ENCODE results near the gene SMAD4.
"Not testable (repeated sequence)": the region's sequence is repeated elsewhere in the genome, so short reads cannot be mapped to it uniquely, and the experiment has no call there.

SMAD4 gene

DNA sequence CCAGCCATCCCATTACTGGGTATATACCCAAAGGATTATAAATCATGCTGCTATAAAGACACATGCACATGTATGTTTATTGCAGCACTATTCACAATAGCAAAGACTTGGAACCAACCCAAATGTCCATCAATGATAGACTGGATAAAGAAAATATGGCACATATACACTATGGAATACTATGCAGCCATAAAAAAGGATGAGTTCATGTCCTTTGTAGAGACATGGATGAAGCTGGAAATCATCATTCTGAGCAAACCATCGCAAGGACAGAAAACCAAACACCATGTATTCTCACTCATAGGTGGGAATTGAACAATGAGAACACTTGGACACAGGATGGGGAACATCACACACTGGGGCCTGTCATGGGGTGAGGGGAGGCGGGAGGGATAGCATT is 26.8 kb upstream of the SMAD4 start:
- H3K4me3 ChIP-seq (ENCODE audit: low read depth in 1 of 5, low read length in 5 of 5); H3K36me3 ChIP-seq (ENCODE audit: control insufficient read depth in 5 of 5, insufficient read depth in 5 of 5, low read length in 5 of 5); H3K4me1 ChIP-seq (ENCODE audit: control insufficient read depth in 5 of 5, insufficient read depth in 5 of 5, low read length in 5 of 5); H3K9ac ChIP-seq (ENCODE audit: low read length in 5 of 5); H3K27me3 ChIP-seq (ENCODE audit: control insufficient read depth in 5 of 5, insufficient read depth in 4 of 5, low read length in 5 of 5); H3K9me3 ChIP-seq (ENCODE audit: control insufficient read depth in 5 of 5, low read length in 5 of 5); H3K27ac ChIP-seq (ENCODE audit: low read depth, low read length): not testable (repeated sequence)

DNA sequence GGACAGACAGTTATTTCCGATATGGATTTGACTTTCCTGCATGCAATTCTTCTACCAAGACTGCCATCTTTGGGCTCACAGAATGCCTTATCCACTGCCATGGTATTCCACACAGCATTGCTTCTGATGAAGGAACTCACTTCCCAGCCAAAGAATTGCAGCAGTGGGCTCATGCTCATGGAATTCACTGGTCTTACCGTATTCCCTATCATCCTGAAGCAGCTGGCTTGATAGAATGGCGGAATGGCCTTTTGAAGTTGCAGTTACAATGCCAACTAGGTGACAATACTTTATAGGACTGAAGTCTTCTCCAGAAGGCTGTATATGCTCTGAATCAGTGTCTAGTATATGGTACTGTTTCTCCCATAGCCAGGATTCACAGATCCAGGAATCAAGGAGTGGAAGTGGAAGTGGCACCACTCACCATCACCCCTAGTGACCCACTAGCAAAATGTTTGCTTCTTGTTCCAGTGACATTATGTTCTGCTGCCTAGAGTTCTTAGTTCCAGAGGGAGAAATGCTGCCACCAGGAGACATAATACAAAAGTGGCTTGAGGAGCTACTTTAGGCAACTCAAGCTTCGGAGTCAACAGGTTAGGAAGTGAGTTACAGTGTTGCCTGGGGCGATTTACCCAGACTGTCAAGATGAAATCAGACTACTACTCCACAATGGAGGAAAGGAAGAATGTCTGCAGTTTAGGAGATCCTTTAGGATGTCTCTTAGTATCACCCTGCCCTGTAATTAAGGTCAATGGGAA is 23.8 kb upstream of the SMAD4 start:
- Histone ChIP-seq H3K27ac (ENCODE audit: low read depth, low read length) (no peak overlapping the region), H3K36me3 (ENCODE audit: control insufficient read depth in 5 of 5, insufficient read depth in 5 of 5, low read length in 5 of 5) (no peaks in the 10 kb centered on the region), H3K4me3 (ENCODE audit: low read depth in 1 of 5, low read length in 5 of 5) (no peak overlapping the region), H3K9me3 (ENCODE audit: control insufficient read depth in 5 of 5, low read length in 5 of 5) (no peaks in the 10 kb centered on the region), H3K9ac (ENCODE audit: low read length in 5 of 5) (no peak overlapping the region), H3K4me1 (ENCODE audit: control insufficient read depth in 5 of 5, insufficient read depth in 5 of 5, low read length in 5 of 5) (peaks cover 0 to 6% (median 0%) of the 10 kb centered on the region in 5 donors), H3K27me3 (ENCODE audit: control insufficient read depth in 5 of 5, insufficient read depth in 4 of 5, low read length in 5 of 5) (no peaks in the 10 kb centered on the region)

DNA sequence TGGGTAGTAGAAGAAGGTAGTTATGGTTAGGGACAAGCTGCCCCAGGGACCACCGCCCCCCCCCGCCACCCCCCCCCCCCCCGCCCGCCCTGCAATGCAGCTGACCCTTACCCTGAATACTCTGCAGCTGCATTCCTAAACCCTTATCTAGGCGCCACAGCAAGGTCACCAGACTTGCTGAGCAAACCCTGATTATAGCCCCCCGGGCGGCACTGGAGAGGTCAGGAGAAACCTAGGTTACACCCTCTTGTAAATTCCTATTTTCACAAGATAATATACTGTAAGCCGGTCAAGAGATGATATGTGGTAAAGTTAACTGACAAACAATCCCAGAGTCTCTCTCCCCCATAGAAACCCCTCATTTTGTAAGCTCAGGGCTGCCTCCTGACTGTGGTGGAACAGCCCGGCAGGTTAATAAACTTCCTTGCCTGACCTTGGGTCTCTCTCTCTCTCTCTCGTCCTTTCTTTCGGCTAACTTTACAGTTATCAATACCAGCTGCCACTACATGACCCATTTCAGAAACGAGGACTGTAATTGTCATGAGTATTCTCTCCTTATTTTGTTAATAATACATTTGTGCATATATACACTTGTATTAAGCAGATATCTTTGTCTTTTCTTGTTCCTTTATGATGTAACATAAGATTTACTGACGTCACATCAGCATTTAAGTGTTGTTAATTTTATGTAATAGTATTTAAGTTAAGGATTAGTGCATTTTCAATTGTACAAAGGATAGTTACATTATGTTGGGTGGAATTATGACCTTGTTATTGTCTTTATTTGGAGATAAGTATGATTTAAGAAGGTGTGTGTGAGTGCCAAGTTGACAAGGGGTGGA is 22.8 kb upstream of the SMAD4 start:
- Histone ChIP-seq H3K4me1 (ENCODE audit: control insufficient read depth in 5 of 5, insufficient read depth in 5 of 5, low read length in 5 of 5) (peaks cover 0 to 6% (median 0%) of the 10 kb centered on the region in 5 donors), H3K9ac (ENCODE audit: low read length in 5 of 5) (no peak overlapping the region), H3K36me3 (ENCODE audit: control insufficient read depth in 5 of 5, insufficient read depth in 5 of 5, low read length in 5 of 5) (no peaks in the 10 kb centered on the region), H3K9me3 (ENCODE audit: control insufficient read depth in 5 of 5, low read length in 5 of 5) (no peaks in the 10 kb centered on the region), H3K27ac (ENCODE audit: low read depth, low read length) (no peak overlapping the region), H3K27me3 (ENCODE audit: control insufficient read depth in 5 of 5, insufficient read depth in 4 of 5, low read length in 5 of 5) (no peaks in the 10 kb centered on the region), H3K4me3 (ENCODE audit: low read depth in 1 of 5, low read length in 5 of 5) (no peak overlapping the region)

DNA sequence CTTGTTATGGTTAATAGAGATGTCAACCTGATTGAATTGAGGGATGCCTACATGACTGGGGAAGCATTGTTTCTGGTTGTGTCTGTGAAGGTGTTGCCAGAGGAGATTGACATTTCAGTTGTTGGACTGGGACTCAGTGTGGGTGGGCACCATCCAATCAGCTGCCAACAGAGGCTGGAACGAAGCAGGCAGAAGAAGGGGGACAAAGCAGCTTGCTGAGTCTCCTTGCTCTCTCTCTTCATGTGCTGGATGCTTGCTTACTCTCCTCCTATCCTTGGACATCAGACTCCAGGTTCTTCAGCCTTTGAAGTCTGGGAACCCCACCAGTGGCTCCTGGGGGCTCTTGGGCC is 22.2 kb upstream of the SMAD4 start:
- Histone ChIP-seq H3K27me3 (ENCODE audit: control insufficient read depth in 5 of 5, insufficient read depth in 4 of 5, low read length in 5 of 5) (no peaks in the 10 kb centered on the region), H3K9me3 (ENCODE audit: control insufficient read depth in 5 of 5, low read length in 5 of 5) (no peaks in the 10 kb centered on the region), H3K9ac (ENCODE audit: low read length in 5 of 5) (no peak overlapping the region), H3K36me3 (ENCODE audit: control insufficient read depth in 5 of 5, insufficient read depth in 5 of 5, low read length in 5 of 5) (no peaks in the 10 kb centered on the region), H3K4me1 (ENCODE audit: control insufficient read depth in 5 of 5, insufficient read depth in 5 of 5, low read length in 5 of 5) (peaks cover 0 to 6% (median 0%) of the 10 kb centered on the region in 5 donors), H3K4me3 (ENCODE audit: low read depth in 1 of 5, low read length in 5 of 5) (no peak overlapping the region), H3K27ac (ENCODE audit: low read depth, low read length) (no peak overlapping the region)

DNA sequence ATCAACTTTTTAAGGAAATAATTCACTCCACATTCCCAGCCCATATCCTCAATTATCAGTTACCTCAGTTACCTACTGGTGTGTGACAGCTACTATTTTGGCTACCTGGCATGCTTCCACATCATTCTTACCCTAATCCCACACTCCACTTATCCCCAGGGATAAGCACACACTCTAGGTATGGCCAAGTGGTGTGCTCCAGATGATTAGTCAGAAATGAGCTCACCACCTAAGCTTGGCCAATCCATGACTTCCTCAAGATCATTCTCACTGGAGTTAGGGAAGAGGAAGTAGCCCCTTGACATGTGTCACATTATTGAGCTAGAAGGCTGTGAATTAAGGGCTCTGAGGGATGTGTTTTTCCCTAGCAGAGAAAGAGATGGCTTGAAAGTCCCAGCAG is 20.9 kb upstream of the SMAD4 start:
- Histone ChIP-seq H3K36me3 (ENCODE audit: control insufficient read depth in 5 of 5, insufficient read depth in 5 of 5, low read length in 5 of 5) (no peaks in the 10 kb centered on the region), H3K9me3 (ENCODE audit: control insufficient read depth in 5 of 5, low read length in 5 of 5) (no peaks in the 10 kb centered on the region), H3K4me1 (ENCODE audit: control insufficient read depth in 5 of 5, insufficient read depth in 5 of 5, low read length in 5 of 5) (peaks cover 0 to 6% (median 0%) of the 10 kb centered on the region in 5 donors), H3K9ac (ENCODE audit: low read length in 5 of 5) (no peak overlapping the region), H3K4me3 (ENCODE audit: low read depth in 1 of 5, low read length in 5 of 5) (no peak overlapping the region), H3K27me3 (ENCODE audit: control insufficient read depth in 5 of 5, insufficient read depth in 4 of 5, low read length in 5 of 5) (no peaks in the 10 kb centered on the region), H3K27ac (ENCODE audit: low read depth, low read length) (no peak overlapping the region)

DNA sequence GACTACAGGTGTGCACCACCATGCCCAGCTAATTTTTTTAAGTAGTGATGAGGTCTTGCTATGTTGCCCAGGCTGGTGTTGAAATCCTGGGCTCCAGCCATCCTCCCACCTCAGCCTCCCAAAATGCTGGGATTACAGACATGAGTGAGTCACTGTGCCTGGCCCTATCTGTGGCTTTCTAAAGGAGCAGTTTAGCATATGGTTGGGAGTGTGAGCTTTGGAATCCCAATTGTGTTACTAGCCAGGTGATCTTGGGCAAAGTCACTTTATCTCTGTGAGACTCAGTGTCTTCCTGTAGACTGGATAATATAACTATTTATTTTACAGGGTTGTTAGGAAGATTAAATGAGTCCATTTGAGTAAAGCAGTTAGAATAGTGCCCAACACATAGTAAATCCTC is 19.8 kb upstream of the SMAD4 start:
- Histone ChIP-seq H3K36me3 (ENCODE audit: control insufficient read depth in 5 of 5, insufficient read depth in 5 of 5, low read length in 5 of 5) (peaks cover 0 to 3% (median 0%) of the 10 kb centered on the region in 5 donors), H3K9me3 (ENCODE audit: control insufficient read depth in 5 of 5, low read length in 5 of 5) (no peaks in the 10 kb centered on the region), H3K9ac (ENCODE audit: low read length in 5 of 5) (no peak overlapping the region), H3K4me3 (ENCODE audit: low read depth in 1 of 5, low read length in 5 of 5) (no peak overlapping the region), H3K27me3 (ENCODE audit: control insufficient read depth in 5 of 5, insufficient read depth in 4 of 5, low read length in 5 of 5) (no peaks in the 10 kb centered on the region), H3K4me1 (ENCODE audit: control insufficient read depth in 5 of 5, insufficient read depth in 5 of 5, low read length in 5 of 5) (peaks cover 0 to 6% (median 0%) of the 10 kb centered on the region in 5 donors), H3K27ac (ENCODE audit: low read depth, low read length) (no peak overlapping the region)

DNA sequence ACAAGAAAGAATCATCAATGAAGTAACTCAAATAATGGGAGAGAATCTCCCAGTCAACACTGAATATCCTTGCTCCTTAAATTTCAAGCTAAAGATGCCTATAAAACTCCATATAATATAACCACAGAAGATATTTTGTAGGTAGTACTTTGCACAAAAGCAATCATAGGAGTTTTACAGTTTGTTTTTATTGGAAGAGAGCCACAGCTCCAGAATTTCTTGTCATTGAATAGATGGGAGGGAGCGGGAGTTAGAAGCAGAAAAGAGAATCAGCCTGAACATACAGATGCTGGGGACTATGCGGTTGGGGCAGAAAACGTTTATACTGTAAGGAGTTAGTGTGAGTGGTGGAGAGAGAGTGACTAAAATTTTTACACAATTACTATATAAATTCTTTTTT is 18.3 kb upstream of the SMAD4 start:
- Histone ChIP-seq H3K27ac (ENCODE audit: low read depth, low read length) (no peak overlapping the region), H3K9ac (ENCODE audit: low read length in 5 of 5) (no peak overlapping the region), H3K9me3 (ENCODE audit: control insufficient read depth in 5 of 5, low read length in 5 of 5) (no peaks in the 10 kb centered on the region), H3K27me3 (ENCODE audit: control insufficient read depth in 5 of 5, insufficient read depth in 4 of 5, low read length in 5 of 5) (no peaks in the 10 kb centered on the region), H3K36me3 (ENCODE audit: control insufficient read depth in 5 of 5, insufficient read depth in 5 of 5, low read length in 5 of 5) (peaks cover 0 to 3% (median 0%) of the 10 kb centered on the region in 5 donors), H3K4me3 (ENCODE audit: low read depth in 1 of 5, low read length in 5 of 5) (no peak overlapping the region), H3K4me1 (ENCODE audit: control insufficient read depth in 5 of 5, insufficient read depth in 5 of 5, low read length in 5 of 5) (peaks cover 0 to 6% (median 0%) of the 10 kb centered on the region in 5 donors)

DNA sequence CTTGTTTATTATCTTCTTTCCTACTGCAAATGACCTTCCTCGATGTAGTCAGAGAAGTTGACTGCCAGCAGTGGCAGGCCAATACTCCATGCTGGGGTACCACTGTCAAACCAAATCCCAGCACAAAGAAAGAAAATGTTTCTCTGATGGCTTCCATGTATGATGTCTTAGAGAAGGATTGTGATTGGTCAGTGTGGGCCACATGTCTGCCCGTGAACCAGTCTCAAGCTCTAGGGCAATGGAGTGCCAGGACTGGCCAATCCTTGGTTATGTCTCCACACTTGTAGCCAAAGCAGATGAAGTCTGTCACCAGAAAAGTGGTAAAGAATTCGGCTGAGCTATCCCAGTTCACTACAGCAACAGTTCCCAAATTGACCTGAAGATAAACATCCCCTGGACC is 17.6 kb upstream of the SMAD4 start:
- Histone ChIP-seq H3K9me3 (ENCODE audit: control insufficient read depth in 5 of 5, low read length in 5 of 5) (no peaks in the 10 kb centered on the region), H3K27me3 (ENCODE audit: control insufficient read depth in 5 of 5, insufficient read depth in 4 of 5, low read length in 5 of 5) (no peaks in the 10 kb centered on the region)

DNA sequence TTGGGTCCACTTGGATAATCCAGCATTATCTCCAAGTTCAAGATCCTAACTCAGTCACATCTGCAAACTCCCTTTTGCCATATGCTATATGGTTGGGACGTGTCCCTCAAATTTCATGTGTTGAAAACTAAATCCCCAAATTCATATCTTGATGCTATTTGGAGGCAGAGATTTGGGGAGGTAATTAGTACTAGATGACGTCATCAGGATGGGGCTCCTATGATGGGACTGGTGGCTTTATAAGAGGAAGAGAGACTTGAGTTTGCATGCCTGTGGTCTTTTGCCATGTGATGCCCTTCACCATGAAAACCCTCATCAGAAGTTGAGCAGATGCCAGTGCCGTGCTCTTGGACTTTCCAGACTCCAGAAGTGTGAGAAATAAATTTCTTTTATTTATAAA is 16.8 kb upstream of the SMAD4 start:
- Histone ChIP-seq H3K4me1 (ENCODE audit: control insufficient read depth in 5 of 5, insufficient read depth in 5 of 5, low read length in 5 of 5) (no peaks in the 10 kb centered on the region), H3K36me3 (ENCODE audit: control insufficient read depth in 5 of 5, insufficient read depth in 5 of 5, low read length in 5 of 5) (peaks cover 0 to 9% (median 2%) of the 10 kb centered on the region in 5 donors), H3K4me3 (ENCODE audit: low read depth in 1 of 5, low read length in 5 of 5) (no peak overlapping the region), H3K27ac (ENCODE audit: low read depth, low read length) (no peak overlapping the region), H3K27me3 (ENCODE audit: control insufficient read depth in 5 of 5, insufficient read depth in 4 of 5, low read length in 5 of 5) (no peaks in the 10 kb centered on the region), H3K9ac (ENCODE audit: low read length in 5 of 5) (no peak overlapping the region), H3K9me3 (ENCODE audit: control insufficient read depth in 5 of 5, low read length in 5 of 5) (no peaks in the 10 kb centered on the region)

More for the DNA sequence above, 17.6 kb upstream of the SMAD4 start:
- Histone ChIP-seq H3K9ac (ENCODE audit: low read length in 5 of 5) (no peak overlapping the region), H3K27ac (ENCODE audit: low read depth, low read length) (no peak overlapping the region), H3K4me1 (ENCODE audit: control insufficient read depth in 5 of 5, insufficient read depth in 5 of 5, low read length in 5 of 5) (no peaks in the 10 kb centered on the region), H3K4me3 (ENCODE audit: low read depth in 1 of 5, low read length in 5 of 5) (no peak overlapping the region), H3K36me3 (ENCODE audit: control insufficient read depth in 5 of 5, insufficient read depth in 5 of 5, low read length in 5 of 5) (peaks cover 0 to 9% (median 2%) of the 10 kb centered on the region in 5 donors)

DNA sequence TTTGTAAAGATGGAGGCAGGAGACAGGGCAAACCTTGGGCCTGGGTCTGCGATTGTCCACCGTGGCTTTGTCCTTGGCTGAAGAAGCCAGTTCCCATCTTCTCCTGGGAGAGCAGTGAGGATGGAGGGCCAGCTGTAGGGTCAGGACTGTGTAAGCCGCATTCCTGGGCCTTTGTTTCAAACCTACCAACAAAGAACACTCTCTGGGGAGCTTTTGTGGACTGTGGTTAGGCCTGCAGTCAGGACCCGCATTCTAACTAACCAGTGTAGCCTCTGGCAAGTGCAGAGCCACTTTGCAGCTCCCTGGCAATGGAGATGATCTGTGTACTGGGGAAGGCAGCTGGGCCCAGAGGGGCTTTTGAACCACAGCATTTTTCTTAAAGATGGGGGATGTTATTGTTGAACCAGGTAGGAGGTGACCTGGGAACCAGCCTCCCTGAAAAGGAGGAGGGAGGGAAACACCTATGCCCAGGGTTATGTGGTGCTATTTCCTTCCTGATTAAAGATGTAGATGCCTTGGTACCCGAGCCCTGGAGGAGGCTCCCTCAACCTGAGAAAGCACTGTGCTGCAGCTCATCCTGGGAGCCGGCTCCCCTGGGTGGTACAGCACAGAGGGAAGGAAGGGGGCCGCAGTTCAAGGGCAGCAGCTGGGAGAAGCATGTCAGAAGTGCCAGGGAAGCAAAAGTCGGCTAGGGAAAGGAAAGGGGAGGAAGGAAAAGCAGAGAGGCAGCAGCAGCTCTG is 12.7 kb upstream of the SMAD4 start:
- Histone ChIP-seq H3K9ac (ENCODE audit: low read length in 5 of 5) (no peak overlapping the region), H3K4me1 (ENCODE audit: control insufficient read depth in 5 of 5, insufficient read depth in 5 of 5, low read length in 5 of 5) (no peaks in the 10 kb centered on the region), H3K36me3 (ENCODE audit: control insufficient read depth in 5 of 5, insufficient read depth in 5 of 5, low read length in 5 of 5) (peaks cover 0 to 19% (median 3%) of the 10 kb centered on the region in 5 donors), H3K9me3 (ENCODE audit: control insufficient read depth in 5 of 5, low read length in 5 of 5) (no peaks in the 10 kb centered on the region), H3K27me3 (ENCODE audit: control insufficient read depth in 5 of 5, insufficient read depth in 4 of 5, low read length in 5 of 5) (no peaks in the 10 kb centered on the region), H3K27ac (ENCODE audit: low read depth, low read length) (no peak overlapping the region), H3K4me3 (ENCODE audit: low read depth in 1 of 5, low read length in 5 of 5) (no peak overlapping the region)
